Immature natural killer cell (primary cell): ENCODE measurements around the gene CDKN1A. TPM values are rescaled to one million over a fixed set of nuclear protein-coding genes. Genes with fewer than 3 reads are reported as not detected.
A peak's percentile ranks its signal among the peaks of the same experiment; 100 is the strongest.
"Not testable (repeated sequence)": the region's sequence is repeated elsewhere in the genome, so short reads cannot be mapped to it uniquely, and the experiment has no call there.

ENCODE experiments used
- DNase-seq, 3 donors: peaks; one replicate each; pipeline ENCODE4 v3.0.0; 2022; ENCODE audit warnings: mixed read lengths in 1 of 3
- H3K27ac Mint-ChIP-seq, 6 donors: one replicate each; pipeline ENCODE4 v1.8.0; 2020; ENCODE audit warnings: mixed read lengths in 6 of 6, mild to moderate bottlenecking in 5 of 6, inconsistent platforms in 4 of 6, moderate library complexity in 3 of 6
- H3K27me3 Mint-ChIP-seq, 3 donors: one replicate each; pipeline ENCODE4 v1.8.0; 2020 to 2021; ENCODE audit warnings: low read depth in 3 of 3, mild to moderate bottlenecking in 3 of 3, mixed read lengths in 3 of 3, moderate library complexity in 3 of 3, inconsistent platforms in 1 of 3
- H3K36me3 Mint-ChIP-seq, 3 donors: one replicate each; pipeline ENCODE4 v1.8.0; 2020; ENCODE audit warnings: mixed read lengths in 3 of 3, inconsistent platforms in 2 of 3, mild to moderate bottlenecking in 2 of 3
- H3K4me1 Mint-ChIP-seq, 2 donors: one replicate each; pipeline ENCODE4 v1.8.0; 2020; ENCODE audit warnings: inconsistent platforms in 2 of 2, mild to moderate bottlenecking in 2 of 2, mixed read lengths in 2 of 2, moderate library complexity in 1 of 2
- H3K4me3 Mint-ChIP-seq, 5 donors: one replicate each; pipeline ENCODE4 v1.8.0; 2020; ENCODE audit warnings: mild to moderate bottlenecking in 5 of 5, mixed read lengths in 5 of 5, inconsistent platforms in 3 of 5, moderate library complexity in 3 of 5
- H3K9me3 Mint-ChIP-seq, 6 donors: one replicate each; pipeline ENCODE4 v1.8.0; 2020; ENCODE audit warnings: mild to moderate bottlenecking in 6 of 6, mixed read lengths in 6 of 6, inconsistent platforms in 4 of 6, moderate library complexity in 3 of 6
- polyA plus RNA-seq, 3 donors: library from polyadenylated mRNA; unstranded; fragments of 300-500 nt; fragmentation: Illumina TruSeq; gene quantifications; one replicate each; pipeline ENCODE4 v1.2.3, GENCODE V29; 2021

CDKN1A gene
- polyA plus RNA-seq, 3 donors from 2014 or later: 3.3 to 13.6 (median 7.0) TPM

DNA sequence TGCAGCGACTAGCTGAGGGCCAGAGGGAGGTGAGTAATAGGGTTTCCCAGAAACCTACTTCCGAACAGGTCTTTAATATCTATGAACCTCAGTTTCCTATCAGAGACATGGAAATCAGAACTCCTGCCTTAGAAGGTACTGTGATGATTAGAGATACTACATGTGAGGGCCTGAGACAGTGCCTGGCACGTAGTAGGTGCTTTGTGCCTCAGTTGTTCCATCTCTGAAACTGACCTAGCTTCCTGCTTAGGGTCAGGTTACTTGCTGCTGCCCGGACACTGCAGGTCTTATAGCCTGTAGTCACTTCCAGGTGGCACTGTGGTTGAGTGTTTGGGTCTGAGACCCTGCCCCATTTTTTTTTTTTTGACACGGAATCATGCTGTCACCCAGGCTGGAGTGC is 40.0 kb downstream of the CDKN1A start:
- DNase-seq: no peak
- H3K36me3 Mint-ChIP-seq: no peaks in the 10 kb centered on the region
- no peaks in the 10 kb centered on the region for H3K9me3 Mint-ChIP-seq
- H3K27ac Mint-ChIP-seq: no peak overlapping the region
- H3K27me3 Mint-ChIP-seq: no peaks in the 10 kb centered on the region
- H3K4me3 Mint-ChIP-seq: no peak overlapping the region
- no peaks in the 10 kb centered on the region for H3K4me1 Mint-ChIP-seq

DNA sequence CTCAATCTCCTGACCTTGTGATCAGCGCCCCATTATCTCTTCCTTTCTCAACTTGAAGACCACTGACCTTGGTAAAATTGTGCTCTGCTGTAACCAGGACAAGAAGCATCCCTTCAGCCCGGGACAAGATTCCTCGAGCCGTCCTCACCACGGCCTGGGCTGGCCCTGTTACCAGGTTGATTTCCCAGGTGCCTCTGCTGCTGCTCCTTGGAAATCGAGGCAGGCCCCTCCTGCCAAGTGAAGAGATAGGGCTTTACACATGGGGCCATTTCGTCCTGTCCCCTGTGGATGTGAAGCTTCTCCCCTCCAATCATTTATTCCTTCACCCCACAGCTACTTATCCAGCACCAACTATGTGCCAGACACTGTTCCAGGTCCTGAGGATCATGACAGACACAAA is 40.6 kb downstream of the CDKN1A start:
- Mint-ChIP-seq H3K4me1 (no peaks in the 10 kb centered on the region), H3K27me3 (no peaks in the 10 kb centered on the region), H3K27ac (peak overlapping the region in 1 of 6 donors; percentile 35), H3K9me3 (no peaks in the 10 kb centered on the region), H3K36me3 (no peaks in the 10 kb centered on the region), H3K4me3 (no peak overlapping the region)
- DNase-seq: no peak

DNA sequence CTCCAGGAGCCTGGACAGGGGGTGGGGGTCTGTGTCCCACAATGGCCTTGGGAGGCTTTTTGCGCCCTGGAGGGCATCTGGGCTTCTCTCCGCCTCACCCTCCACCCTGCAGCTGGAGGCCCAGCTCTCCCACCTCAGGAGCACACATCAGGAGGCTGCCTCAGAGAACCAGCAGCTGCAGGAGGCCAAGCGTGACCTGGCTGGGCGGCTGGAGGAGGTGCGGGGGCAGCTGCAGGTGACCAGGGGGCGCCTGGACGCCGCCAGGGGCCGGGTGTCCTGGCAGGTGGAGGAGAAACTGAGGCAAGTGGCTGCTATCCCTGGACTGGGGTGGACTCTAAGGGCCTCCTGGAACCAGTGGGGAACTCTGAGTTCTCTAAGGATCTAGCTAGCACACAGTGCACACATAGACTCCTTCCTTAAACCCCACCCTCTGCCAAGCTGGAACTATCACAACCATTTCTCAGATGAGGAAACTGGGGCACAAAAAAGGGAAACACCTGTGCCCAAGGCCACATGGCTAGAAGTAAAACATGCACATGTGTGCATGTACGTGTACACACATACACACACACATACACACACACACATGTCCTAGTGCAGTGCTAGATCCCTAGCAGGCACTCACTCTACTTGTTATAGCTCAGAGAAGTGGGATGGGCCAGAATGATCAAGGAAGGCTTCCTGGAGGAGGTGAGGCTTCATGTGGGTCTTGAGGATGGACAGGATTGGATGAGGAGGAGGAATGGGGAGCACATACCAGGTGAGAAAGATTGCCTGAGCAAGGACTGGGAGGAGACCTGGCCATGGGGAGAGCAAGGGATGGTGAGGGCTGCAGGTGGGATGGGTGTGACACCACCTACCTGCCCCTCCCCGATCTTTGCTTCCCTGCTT is 42.0 kb downstream of the CDKN1A start:
- Mint-ChIP-seq H3K9me3 (no peaks in the 10 kb centered on the region), H3K4me1 (no peaks in the 10 kb centered on the region), H3K27ac (no peak overlapping the region), H3K36me3 (no peaks in the 10 kb centered on the region), H3K4me3 (no peak overlapping the region), H3K27me3 (peaks cover 0 to 2% (median 0%) of the 10 kb centered on the region in 3 donors)
- no peak for DNase-seq

DNA sequence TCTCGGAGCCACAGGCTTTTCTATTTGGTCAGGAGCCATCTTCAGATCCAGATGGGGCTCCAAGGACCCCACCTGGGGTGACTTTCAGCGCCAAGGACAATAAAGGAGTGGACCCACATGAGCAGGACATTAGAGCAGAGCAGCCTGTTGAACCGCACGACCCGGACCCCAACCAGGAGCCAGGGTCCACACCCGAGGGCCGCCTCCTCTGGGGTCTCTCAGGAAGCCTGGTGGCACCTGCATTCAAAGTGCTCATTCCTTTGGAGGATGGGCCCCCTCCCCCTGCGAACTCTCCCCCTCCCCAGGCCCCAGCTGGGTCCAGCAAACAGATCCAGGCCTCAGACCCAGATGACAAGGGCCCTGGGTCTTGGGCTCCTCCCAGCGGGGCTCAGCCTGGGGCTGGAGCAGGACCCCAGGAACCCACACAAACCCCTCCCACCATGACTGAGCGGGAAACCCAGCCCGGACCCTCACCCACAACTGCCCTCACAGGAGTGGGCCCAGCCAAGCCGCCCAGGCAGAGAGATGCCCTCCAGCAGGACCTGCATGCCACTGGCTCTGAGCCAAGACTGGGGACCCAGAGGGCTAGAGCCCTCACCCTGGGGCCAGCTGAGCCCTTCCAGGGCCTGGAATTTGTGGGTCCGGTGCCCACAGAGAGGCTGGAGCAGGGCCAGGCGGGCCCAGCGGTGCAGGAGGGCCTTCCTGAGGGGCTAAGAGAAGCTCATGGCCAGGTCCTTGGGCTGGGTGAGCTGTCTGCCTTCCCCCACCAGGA is 43.0 kb downstream of the CDKN1A start:
- H3K4me3 Mint-ChIP-seq: no peak overlapping the region
- H3K9me3 Mint-ChIP-seq: no peaks in the 10 kb centered on the region
- no peak overlapping the region for H3K27ac Mint-ChIP-seq
- no peaks in the 10 kb centered on the region for H3K36me3 Mint-ChIP-seq
- H3K27me3 Mint-ChIP-seq: peaks cover 0 to 4% (median 0%) of the 10 kb centered on the region in 3 donors
- no peaks in the 10 kb centered on the region for H3K4me1 Mint-ChIP-seq
- no peak for DNase-seq

DNA sequence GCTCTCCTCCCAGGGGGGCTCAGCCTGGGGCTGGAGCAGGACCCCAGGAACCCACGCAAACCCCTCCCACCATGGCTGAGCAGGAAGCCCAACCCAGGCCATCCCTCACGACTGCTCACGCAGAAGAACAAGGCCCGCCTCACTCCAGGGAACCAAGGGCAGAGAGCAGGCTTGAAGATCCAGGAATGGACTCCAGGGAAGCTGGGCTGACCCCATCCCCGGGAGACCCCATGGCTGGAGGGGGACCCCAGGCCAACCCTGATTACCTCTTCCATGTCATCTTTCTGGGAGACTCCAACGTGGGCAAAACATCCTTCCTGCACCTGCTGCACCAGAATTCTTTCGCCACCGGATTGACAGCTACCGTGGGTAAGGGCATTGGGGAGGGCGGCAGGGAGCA is 43.9 kb downstream of the CDKN1A start:
- H3K27ac Mint-ChIP-seq: no peak overlapping the region
- H3K4me1 Mint-ChIP-seq: no peaks in the 10 kb centered on the region
- no peaks in the 10 kb centered on the region for H3K36me3 Mint-ChIP-seq
- no peak overlapping the region for H3K4me3 Mint-ChIP-seq
- DNase-seq: no peak
- peaks cover 0 to 4% (median 0%) of the 10 kb centered on the region in 3 donors for H3K27me3 Mint-ChIP-seq
- H3K9me3 Mint-ChIP-seq: no peaks in the 10 kb centered on the region

DNA sequence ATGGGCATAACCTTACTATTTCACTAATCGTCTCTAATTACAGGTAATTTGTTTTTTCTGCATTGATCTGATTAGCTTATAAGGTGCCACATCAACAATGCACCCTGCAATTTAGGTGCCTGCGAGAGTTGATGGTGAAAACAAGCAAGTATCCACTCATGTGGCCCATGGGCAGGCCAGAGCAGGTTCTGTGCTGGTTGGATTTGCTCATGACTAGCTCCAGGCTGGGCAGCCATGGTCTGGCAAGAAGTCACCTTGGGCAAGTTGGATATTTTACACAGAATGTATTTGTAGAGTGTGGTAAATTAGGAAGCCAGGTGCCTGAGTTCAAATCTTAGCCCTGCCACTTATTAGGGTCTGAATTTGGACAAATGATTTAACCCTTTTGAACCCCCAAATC is 44.4 kb downstream of the CDKN1A start:
- Mint-ChIP-seq H3K4me3 (no peak overlapping the region), H3K27ac (no peak overlapping the region), H3K36me3 (no peaks in the 10 kb centered on the region), H3K9me3 (no peaks in the 10 kb centered on the region), H3K4me1 (no peaks in the 10 kb centered on the region), H3K27me3 (peaks cover 0 to 4% (median 0%) of the 10 kb centered on the region in 3 donors)
- DNase-seq: no peak

DNA sequence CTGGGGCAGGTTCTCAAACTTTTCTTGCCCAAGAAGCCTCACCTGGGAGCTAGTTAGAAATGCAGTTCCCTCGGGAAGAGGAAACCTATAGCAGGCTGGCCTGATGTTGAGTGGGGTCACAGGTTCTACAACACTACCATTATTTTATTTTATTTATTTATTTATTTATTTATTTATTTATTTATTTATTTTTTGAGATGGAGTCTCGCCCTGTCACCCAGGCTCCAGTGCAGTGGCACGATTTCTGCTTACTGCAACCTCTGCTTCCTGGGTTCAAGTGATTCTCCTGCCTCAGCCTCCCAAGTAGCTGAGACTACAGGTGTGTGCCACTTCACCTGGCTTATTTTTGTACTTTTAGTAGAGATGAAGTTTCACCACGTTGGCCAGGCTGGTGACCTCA is 45.5 kb downstream of the CDKN1A start:
- DNase-seq, H3K27me3 Mint-ChIP-seq, H3K4me1 Mint-ChIP-seq, H3K36me3 Mint-ChIP-seq, H3K27ac Mint-ChIP-seq, H3K9me3 Mint-ChIP-seq, H3K4me3 Mint-ChIP-seq: not testable (repeated sequence)

DNA sequence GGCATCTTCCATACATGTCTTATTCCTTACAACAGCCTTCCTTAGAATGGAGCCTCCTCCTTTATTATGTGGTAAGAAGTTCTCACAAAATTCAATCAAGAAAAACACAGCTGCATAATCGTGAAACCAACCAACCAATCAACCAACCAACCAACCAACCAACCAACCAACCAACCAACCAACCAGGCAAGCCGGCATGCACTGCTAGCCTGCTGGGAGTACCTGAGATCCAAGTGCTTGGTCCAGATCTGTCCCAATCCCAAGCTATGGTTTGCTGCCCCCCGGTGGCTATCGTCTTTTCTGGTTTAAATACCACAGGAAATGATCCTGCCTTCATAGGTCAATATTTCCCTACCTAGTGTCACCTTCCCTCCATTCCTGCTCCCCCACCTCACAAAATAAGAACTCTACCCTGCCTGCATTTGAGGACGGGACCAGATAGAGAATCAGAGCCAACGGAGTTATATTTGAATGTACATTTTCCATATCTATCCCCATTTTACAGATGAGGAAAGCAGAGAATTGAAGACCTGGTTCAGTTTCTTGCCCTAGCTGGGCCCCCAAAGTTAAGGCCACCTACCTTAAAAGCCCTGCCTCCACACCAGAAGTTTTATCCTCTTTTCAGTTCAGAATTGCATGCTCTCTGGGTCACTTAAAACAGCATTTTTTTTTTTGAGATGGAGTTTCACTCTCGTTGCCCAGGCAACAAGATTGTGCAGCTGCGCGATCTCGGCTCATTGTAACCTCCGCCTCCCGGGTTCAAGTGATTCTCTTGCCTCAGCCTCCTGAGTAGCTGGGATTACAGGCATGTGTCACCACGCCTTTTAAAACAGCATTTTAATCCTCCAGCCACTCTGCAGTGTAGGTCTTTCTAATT is 46.2 kb downstream of the CDKN1A start:
- Mint-ChIP-seq H3K36me3 (no peaks in the 10 kb centered on the region), H3K4me3 (no peak overlapping the region), H3K4me1 (peaks cover 0 to 1% of the 10 kb centered on the region in 2 donors), H3K27me3 (peaks cover 0 to 4% (median 1%) of the 10 kb centered on the region in 3 donors), H3K9me3 (no peaks in the 10 kb centered on the region), H3K27ac (peak overlapping the region in 1 of 6 donors; percentile 61)
- peak in 2 of 3 donors; percentile 6 to 11 for DNase-seq

DNA sequence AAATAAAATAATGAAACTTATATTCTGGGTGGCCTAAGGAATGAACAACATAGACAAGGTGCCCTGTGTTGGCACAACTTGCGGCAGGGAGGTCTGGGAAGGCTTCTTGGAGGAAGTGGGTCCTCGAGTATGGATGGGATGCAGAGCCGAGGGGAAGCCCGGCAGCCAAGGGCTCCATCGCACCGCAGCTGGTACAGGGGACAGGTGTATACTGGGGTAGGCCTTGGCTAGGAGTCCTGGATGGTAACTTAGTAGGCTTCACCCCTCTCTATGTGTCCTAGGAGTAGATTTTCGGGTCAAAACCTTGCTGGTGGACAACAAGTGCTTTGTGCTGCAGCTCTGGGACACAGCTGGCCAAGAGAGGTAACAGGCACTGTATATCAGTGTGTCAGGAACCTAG is 47.1 kb downstream of the CDKN1A start:
- H3K4me1 Mint-ChIP-seq: peaks cover 0 to 1% of the 10 kb centered on the region in 2 donors
- H3K4me3 Mint-ChIP-seq: no peak overlapping the region

DNA sequence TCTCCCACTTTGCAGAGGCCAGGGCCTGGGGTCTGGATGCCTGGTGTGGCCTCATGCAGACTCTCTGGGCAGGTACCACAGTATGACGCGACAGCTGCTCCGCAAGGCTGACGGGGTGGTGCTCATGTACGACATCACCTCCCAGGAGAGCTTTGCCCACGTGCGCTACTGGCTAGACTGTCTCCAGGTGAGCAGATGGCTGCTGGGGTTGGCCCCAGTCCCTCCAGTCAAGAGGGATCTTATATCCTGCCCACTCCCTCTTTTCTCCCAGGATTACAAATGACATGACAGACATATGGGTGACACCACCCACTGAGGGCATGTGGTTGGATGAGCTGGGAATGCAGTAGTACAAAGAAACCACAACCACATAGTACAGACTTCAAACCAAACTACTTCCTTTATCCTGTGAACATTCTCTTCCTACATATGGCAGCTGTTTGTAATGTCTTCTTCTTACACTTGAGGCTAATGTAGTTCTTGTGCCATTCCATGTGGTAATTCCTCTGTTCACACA is 49.0 kb downstream of the CDKN1A start:
- Mint-ChIP-seq H3K36me3 (no peaks in the 10 kb centered on the region), H3K27me3 (peaks cover 0 to 4% (median 2%) of the 10 kb centered on the region in 3 donors), H3K4me3 (no peak overlapping the region), H3K27ac (no peak overlapping the region), H3K4me1 (peaks cover 0 to 1% of the 10 kb centered on the region in 2 donors), H3K9me3 (no peaks in the 10 kb centered on the region)
- no peak for DNase-seq

More for the DNA sequence above, 47.1 kb downstream of the CDKN1A start:
- no peaks in the 10 kb centered on the region for H3K36me3 Mint-ChIP-seq
- peaks cover 0 to 4% (median 2%) of the 10 kb centered on the region in 3 donors for H3K27me3 Mint-ChIP-seq
- H3K27ac Mint-ChIP-seq: peak overlapping the region in 1 of 6 donors; percentile 13
- no peak for DNase-seq
- H3K9me3 Mint-ChIP-seq: no peaks in the 10 kb centered on the region

DNA sequence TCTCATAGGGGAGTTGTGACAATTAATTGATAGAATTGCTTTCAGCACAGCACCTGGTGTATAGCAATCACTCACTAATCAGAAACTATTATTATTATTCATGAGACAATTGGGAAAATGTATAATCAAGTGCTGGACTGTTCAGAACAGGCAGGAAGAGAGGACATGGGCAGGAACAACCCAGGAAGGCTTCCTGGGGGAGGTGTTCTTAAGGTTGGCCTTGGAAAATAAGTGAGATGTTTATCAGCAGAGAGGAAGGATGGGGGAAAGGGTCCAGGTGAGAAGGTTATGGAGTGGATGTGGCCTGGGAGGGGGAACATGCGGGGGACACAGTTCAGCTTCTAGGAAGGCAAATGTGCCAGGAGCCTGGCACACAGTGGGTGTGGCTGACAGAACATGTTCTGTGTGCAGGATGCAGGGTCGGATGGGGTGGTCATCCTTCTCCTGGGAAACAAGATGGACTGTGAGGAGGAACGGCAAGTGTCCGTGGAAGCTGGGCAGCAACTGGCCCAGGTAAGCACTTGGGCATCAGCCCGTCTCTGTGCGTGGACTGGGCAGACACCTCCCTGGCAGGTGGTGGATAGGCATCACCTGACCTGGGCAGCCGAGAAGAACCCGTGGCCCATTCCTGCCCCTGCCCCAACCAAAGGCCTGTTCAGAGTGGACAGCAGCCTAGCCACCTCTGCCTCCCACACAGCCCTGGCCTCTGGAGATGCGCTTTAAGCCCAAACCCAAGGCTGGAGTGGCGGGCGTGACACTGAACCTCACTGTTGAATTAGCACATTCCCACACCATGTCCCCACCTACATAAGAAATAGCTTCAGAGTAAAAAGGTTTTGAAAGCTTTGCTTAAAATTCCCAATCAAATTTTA is 50.0 kb downstream of the CDKN1A start:
- Mint-ChIP-seq H3K4me3 (no peak overlapping the region), H3K27me3 (peaks cover 0 to 4% (median 3%) of the 10 kb centered on the region in 3 donors), H3K27ac (no peak overlapping the region), H3K9me3 (no peaks in the 10 kb centered on the region), H3K36me3 (no peaks in the 10 kb centered on the region), H3K4me1 (peaks cover 0 to 1% of the 10 kb centered on the region in 2 donors)
- DNase-seq: no peak

DNA sequence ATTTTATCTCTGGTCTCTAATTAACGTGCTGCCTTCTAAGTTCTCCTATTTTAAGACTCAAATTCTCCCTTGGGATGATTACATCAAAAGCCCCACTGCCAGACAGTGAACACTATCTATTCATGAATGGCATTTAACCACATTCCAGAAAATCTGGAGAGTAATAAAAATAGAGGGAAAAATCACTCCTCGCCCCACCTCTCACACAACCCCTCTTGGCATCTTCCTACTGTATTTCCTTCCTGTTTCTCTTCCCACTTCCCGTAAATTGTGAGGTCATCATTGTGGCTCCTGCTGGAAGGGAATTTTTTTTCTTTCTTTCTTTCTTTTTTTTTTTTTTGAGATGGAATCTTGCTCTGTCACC is 50.6 kb downstream of the CDKN1A start:
- DNase-seq: no peak
- Mint-ChIP-seq H3K36me3 (no peaks in the 10 kb centered on the region), H3K9me3 (no peaks in the 10 kb centered on the region), H3K27me3 (peaks cover 0 to 4% (median 3%) of the 10 kb centered on the region in 3 donors), H3K4me1 (peaks cover 0 to 1% of the 10 kb centered on the region in 2 donors), H3K27ac (no peak overlapping the region), H3K4me3 (no peak overlapping the region)
